ENCODE measurements around the gene CHST8. TPM values are rescaled to one million over a fixed set of nuclear protein-coding genes. Genes with fewer than 3 reads are reported as not detected.

Gene CHST8
- polyA plus RNA-seq, 3 donors: not detected

GRCh38 chr19:33810821-33811220, 189.1 kb downstream of the CHST8 start:
- Mint-ChIP-seq H3K36me3 (peaks cover 56 to 80% of the 10 kb centered on the region in 2 donors), H3K27me3 (ENCODE audit: low read depth in 3 of 3) (peaks cover 0 to 2% (median 2%) of the 10 kb centered on the region in 3 donors), H3K9me3 (peaks cover 0 to 2% (median 0%) of the 10 kb centered on the region in 7 donors), H3K4me1 (peaks cover 12% of the 10 kb centered on the region), H3K27ac (peak overlapping the region in 1 of 7 donors; percentile 26), H3K4me3 (no peak overlapping the region)
- H3K9ac ChIP-seq (ENCODE audit: insufficient read depth, low read length, poor library complexity, severe bottlenecking): no peak overlapping the region
- no peak overlapping the region for H3K4me3 ChIP-seq (replicated peaks in 1 of 3; ENCODE audit: low read depth in 2 of 3, low read length in 3 of 3)
- no peak overlapping the region for H3K27ac ChIP-seq (ENCODE audit: low read depth in 1 of 2, low read length in 2 of 2)
- H3K79me2 ChIP-seq (ENCODE audit: insufficient read depth, low read length): no peaks in the 10 kb centered on the region
- WGBS (ENCODE audit: insufficient coverage): 96% methylated on average over 8 of the region's 11 CpGs
- intact Hi-C loops (cut with micrococcal nuclease): no loop called here
- H2AFZ ChIP-seq (ENCODE audit: insufficient read depth, low read depth, low read length, poor library complexity, severe bottlenecking): no peak overlapping the region
- no peaks in the 10 kb centered on the region for H4K20me1 ChIP-seq (ENCODE audit: insufficient read depth, low read length)
- TF ChIP-seq CTCF (IDR thresholded peaks at IDR 0.05): no peak
- peaks cover 5 to 7% of the 10 kb centered on the region in 2 donors for H3K4me1 ChIP-seq (ENCODE audit: control insufficient read depth in 1 of 2, insufficient read depth in 2 of 2, low read length in 2 of 2)
- H3K27me3 ChIP-seq (ENCODE audit: control insufficient read depth in 2 of 2, insufficient read depth in 2 of 2, low read length in 2 of 2): no peaks in the 10 kb centered on the region
- H3K4me2 ChIP-seq (replicated peaks; ENCODE audit: extremely low read depth, low read length, poor library complexity, severe bottlenecking): no peak overlapping the region
- H3K36me3 ChIP-seq (replicated peaks in 1 of 2; ENCODE audit: control insufficient read depth in 1 of 2, insufficient read depth in 2 of 2, low read length in 2 of 2): peaks cover 43 to 76% of the 10 kb centered on the region in 2 donors
- no peaks in the 10 kb centered on the region for H3K9me3 ChIP-seq (replicated peaks in 1 of 2; ENCODE audit: control insufficient read depth in 1 of 2, insufficient read depth in 1 of 2, low read length in 2 of 2)
- DNase-seq: no peak

GRCh38 chr19:33811246-33811645, 189.5 kb downstream of the CHST8 start:
- Histone ChIP-seq H3K4me1 (ENCODE audit: control insufficient read depth in 1 of 2, insufficient read depth in 2 of 2, low read length in 2 of 2) (peaks cover 9 to 11% of the 10 kb centered on the region in 2 donors), H4K20me1 (ENCODE audit: insufficient read depth, low read length) (no peaks in the 10 kb centered on the region), H3K4me3 (replicated peaks in 1 of 3; ENCODE audit: low read depth in 2 of 3, low read length in 3 of 3) (no peak overlapping the region), H3K27me3 (ENCODE audit: control insufficient read depth in 2 of 2, insufficient read depth in 2 of 2, low read length in 2 of 2) (no peaks in the 10 kb centered on the region), H3K79me2 (ENCODE audit: insufficient read depth, low read length) (no peaks in the 10 kb centered on the region), H3K9me3 (replicated peaks in 1 of 2; ENCODE audit: control insufficient read depth in 1 of 2, insufficient read depth in 1 of 2, low read length in 2 of 2) (no peaks in the 10 kb centered on the region), H3K36me3 (replicated peaks in 1 of 2; ENCODE audit: control insufficient read depth in 1 of 2, insufficient read depth in 2 of 2, low read length in 2 of 2) (peaks cover 42 to 72% of the 10 kb centered on the region in 2 donors), H3K27ac (ENCODE audit: low read depth in 1 of 2, low read length in 2 of 2) (no peak overlapping the region), H3K9ac (ENCODE audit: insufficient read depth, low read length, poor library complexity, severe bottlenecking) (no peak overlapping the region), H2AFZ (ENCODE audit: insufficient read depth, low read depth, low read length, poor library complexity, severe bottlenecking) (no peak overlapping the region), H3K4me2 (replicated peaks; ENCODE audit: extremely low read depth, low read length, poor library complexity, severe bottlenecking) (no peak overlapping the region)
- peaks cover 0 to 2% (median 0%) of the 10 kb centered on the region in 7 donors for H3K9me3 Mint-ChIP-seq
- peaks cover 52 to 76% of the 10 kb centered on the region in 2 donors for H3K36me3 Mint-ChIP-seq
- peaks cover 0 to 2% (median 2%) of the 10 kb centered on the region in 3 donors for H3K27me3 Mint-ChIP-seq (ENCODE audit: low read depth in 3 of 3)
- DNase-seq: no peak
- WGBS (ENCODE audit: insufficient coverage): over 99% methylated on average over 34 of the region's 41 CpGs
- intact Hi-C loops (cut with micrococcal nuclease): no loop called here
- TF ChIP-seq CTCF (IDR thresholded peaks at IDR 0.05): no peak
- no peak overlapping the region for H3K27ac Mint-ChIP-seq
- H3K4me3 Mint-ChIP-seq: no peak overlapping the region
- H3K4me1 Mint-ChIP-seq: peaks cover 14% of the 10 kb centered on the region

Data from CD14-positive monocyte (primary cell).